Right lung (tissue), 10 donors: Measurements from ENCODE around the gene RAB36. TPM values are rescaled to one million over a fixed set of nuclear protein-coding genes. Genes with fewer than 3 reads are reported as not detected.

ENCODE experiments used
- DNase-seq, 2 donors: peaks; one replicate each; pipeline ENCODE4 v3.0.0-alpha.2; 2013
- long read RNA-seq, 8 donors: transcript quantifications; one replicate each; lab custom pipeline, GENCODE V29; 2026
- polyA plus RNA-seq, 5 donors: library from polyadenylated mRNA; unstranded; fragments of 120-200 nt; gene quantifications; one replicate each; pipeline versions ENCODE4 v1.2.1 to v1.2.3, GENCODE V29; 2013; ENCODE audit warnings: inconsistent platforms in 1 of 5, low replicate concordance in 1 of 5; ENCODE audit not compliant: insufficient read length in 5 of 5, insufficient read depth in 1 of 5

RAB36 gene, protein sequence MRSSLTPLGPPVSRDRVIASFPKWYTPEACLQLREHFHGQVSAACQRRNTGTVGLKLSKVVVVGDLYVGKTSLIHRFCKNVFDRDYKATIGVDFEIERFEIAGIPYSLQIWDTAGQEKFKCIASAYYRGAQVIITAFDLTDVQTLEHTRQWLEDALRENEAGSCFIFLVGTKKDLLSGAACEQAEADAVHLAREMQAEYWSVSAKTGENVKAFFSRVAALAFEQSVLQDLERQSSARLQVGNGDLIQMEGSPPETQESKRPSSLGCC
- polyA plus RNA-seq, result 10 to 100 TPM in 2 of 5 donors, 1 to 10 TPM in 3; 6.5 to 13.0 (median 9.6) TPM
- long read RNA-seq, donor 1, transcript RAB36-201 (11 exons, 3,828 nt), result major isoform, 5 of 5 reads
- long read RNA-seq, donor 1, partial matches to known transcripts, result 0 of 5 reads
- long read RNA-seq, donor 1, other reads (novel, unspliced or antisense), result 0 of 5 reads
- long read RNA-seq, donor 2, partial matches to known transcripts, result 0 of 3 reads
- long read RNA-seq, donor 2, other reads (novel, unspliced or antisense), result 0 of 3 reads
- long read RNA-seq, donor 3, partial matches to known transcripts, result 0 of 1 reads
- long read RNA-seq, donor 3, other reads (novel, unspliced or antisense), result 0 of 1 reads
- long read RNA-seq, donor 4, partial matches to known transcripts, result 0 of 1 reads
- long read RNA-seq, donor 4, other reads (novel, unspliced or antisense), result 0 of 1 reads
- long read RNA-seq, donor 5, result 0 reads
- long read RNA-seq, donor 6, partial matches to known transcripts, result 0 of 2 reads
- long read RNA-seq, donor 6, other reads (novel, unspliced or antisense), result 0 of 2 reads
- long read RNA-seq, donor 7, partial matches to known transcripts, result 19 of 20 reads
- long read RNA-seq, donor 7, other reads (novel, unspliced or antisense), result 0 of 20 reads
- long read RNA-seq, donor 8, result 0 reads

DNA sequence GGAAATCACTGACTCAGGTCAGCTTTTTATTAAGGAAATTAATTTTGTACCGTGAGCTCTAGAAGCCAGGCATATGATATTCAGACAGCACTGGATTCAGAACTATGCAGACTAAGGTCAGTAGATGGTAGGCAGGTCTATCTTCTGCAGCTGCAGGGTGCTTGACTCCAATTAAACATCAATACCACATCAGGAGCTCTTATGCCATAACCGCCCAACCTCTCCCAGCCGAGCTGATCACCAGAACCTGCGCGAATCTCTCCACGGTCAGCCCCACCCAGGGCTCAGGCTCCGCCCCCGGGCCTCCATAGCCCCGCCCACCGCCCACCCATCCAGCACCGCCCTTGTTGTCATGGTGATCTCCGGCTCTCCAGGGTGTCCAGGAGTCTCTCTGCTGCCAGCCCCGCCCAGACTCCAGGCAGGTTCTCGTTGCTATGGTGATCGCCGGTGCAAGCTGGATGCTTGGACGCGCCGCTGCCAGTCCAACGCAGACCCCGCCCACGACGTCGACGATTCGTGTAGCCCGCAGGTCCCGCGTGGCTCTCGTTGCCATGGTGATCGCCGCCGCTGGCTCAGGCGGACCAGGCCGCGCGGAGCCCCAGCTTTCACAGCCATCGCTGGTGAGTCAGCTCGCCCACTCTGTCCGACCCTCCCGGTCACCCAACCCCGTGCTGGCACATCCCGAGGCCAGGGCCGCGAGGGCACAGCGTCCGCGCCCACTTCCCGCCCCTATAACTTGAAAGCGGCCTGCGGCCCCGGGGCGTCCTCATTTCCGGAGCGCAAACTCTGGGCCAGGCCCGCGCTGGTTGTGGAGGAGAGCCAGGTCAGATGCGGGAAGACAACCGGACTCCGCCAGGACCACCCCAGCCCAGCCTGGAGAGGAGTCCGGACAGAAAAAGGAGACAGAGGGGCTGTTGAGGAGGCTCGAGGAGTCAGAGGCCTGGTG is at the start of gene RAB36:
RAB36 (plus strand) TSS at position 546 of the 946 bp plus-strand sequence. CDS start 1,140 bp downstream, outside the sequence.
- DNase-seq, result peak; percentile 92 to 93

DNA sequence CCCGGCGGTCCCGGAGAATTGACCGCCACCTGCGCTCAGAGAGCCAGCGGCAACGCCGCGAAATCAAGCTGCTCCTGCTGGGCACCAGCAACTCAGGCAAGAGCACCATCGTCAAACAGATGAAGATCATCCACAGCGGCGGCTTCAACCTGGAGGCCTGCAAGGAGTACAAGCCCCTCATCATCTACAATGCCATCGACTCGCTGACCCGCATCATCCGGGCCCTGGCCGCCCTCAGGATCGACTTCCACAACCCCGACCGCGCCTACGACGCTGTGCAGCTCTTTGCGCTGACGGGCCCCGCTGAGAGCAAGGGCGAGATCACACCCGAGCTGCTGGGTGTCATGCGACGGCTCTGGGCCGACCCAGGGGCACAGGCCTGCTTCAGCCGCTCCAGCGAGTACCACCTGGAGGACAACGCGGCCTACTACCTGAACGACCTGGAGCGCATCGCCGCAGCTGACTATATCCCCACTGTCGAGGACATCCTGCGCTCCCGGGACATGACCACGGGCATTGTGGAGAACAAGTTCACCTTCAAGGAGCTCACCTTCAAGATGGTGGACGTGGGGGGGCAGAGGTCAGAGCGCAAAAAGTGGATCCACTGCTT is 49.4 kb upstream of the RAB36 start:
- no peak for DNase-seq

DNA sequence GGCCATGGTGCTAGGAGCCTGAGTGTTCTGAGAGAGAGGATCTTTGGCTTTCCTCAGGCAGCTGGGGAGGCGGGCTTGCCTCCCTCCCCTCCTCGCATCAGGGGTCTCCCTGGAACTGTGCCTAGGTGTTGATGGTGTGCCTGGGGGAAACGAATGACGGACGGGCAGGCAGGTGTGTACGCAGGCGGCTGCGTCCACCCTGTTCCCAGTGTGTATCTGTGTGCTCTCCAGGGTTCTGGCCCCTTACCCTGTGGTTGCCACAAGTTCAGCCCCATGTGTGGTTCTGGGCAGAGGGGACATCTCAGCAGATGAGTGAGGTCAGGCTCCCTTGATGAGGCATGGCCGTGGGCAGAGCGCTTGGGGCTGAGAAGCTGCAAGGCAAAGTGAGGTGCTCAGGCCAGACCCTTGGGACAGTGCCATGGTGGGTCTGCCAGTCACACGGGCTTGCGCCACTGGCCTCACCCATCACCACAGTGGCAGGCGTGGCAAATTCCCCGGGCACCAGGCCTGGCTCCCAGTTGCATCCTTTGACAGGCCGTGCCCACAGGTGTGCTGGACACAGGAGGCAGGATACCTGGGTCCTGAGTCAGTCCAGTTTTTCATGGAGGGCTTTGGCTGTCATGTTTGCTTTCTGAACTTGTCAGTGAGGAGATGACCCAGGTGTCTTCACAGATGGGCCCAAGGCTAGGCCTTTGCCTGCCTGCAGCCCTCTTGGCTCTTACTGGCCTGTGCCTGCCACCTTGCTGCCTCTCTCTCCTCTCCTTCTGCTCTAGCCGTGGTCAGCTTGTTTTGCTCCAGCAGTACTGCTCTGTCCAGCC is 47.7 kb upstream of the RAB36 start:
- DNase-seq, result no peak

DNA sequence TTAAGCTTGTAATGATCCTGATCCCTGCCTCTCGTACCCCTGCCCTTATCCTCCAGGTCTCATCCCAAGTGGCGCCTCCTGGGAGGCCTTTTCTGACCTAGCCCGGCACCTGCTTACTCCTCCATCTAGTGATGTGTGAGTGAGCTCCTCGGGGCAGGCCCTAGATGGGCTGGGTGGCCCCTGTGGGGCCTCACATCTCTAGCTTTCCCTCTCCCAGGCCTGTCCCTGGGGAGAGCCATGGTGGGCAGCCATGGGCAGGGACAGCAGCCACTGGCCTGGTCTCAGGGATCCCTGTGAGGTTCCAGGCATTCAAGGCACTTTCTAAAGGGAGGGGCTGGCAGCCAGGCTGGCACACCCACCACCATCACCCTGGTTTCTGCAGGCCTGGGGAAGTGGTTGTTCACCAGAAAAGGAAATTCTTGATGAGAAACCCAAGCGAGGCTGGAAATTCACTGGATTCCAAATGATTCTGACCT is 47.0 kb upstream of the RAB36 start:
- no peak for DNase-seq

DNA sequence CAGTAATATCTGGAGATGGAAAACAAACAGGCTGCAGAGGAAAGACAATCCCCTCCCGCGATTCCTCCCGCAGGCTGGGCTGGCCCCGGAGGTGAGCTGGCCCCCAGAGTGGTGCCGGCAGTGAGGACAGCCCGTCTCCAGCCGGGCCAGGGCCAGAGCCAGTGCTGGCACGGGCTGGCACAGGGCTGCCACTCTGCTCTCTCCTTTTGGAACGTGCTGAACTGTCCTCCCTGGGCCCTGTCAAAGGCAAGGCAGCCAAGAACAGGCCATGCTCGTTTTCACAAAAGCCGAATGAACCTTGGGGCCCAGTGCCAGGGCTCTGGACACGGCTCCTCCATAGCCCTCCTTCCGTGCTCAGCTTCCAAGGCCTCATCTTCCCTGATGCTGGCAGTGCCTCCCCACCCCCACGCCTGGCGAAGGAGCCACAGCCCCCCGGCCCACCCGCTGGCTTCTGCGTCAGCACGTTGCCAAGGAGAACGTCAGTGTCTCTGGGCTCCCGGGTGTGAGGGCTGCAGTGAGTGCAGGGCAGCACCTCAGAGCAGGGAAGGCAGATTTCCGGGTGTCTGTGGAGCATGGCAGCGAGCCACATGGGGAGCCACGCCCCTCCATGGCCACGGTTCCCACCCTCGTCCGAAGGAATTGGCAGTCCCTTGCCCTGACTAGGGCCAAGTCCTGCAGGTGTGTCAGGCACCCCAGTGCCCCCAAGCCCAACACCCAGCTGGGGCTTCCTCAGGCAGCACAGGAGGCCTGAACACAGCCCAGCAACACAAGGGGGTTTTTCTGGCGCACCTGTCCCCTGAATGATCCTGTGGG is 46.4 kb upstream of the RAB36 start:
- no peak for DNase-seq

DNA sequence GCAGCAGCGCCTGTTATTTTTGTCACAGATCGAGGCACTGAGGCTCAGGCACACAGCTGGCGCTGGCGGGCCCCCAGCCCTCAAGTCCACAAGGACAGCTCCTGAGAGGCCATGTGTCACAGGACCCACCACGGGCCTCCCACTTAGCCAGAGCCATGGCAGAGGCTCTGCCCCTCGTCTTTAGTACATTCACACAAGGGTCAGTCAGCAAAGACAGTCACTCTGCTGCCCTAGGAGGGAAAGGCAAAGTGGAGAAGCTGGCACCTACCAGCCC is 45.8 kb upstream of the RAB36 start:
- no peak for DNase-seq

DNA sequence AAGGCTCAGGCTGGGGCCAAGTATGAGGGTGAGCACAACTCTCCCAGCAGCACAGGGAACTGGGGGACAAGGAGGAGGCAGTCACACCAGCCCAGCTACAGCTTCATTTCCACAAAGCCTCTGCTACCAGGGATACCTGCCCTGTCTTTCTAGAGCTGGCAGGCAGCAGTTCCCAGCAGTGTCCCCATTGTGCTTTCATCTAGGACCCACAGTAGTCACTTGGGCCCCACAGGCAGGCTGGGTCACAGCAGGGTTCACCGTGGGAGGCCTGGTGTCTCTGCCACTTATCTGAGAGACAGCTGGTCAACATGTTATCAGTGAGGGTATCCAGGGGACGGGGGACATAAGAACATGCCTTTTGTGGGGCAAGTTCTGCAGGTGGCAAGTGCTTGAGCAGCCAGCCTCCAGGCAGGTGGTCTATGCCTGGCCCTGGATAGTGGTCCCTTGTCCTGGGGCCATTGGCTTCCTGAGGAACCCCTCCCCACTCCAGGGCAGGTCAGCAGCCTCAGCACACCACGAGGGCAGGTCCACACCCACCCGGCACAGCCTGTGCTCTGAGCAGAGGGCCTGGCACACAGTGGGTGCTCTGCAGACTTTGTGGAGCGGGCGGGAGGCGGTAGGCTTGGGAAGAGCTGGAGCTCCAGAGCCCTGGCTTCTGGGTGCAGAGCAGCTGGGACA is 45.0 kb upstream of the RAB36 start:
- DNase-seq, result no peak

DNA sequence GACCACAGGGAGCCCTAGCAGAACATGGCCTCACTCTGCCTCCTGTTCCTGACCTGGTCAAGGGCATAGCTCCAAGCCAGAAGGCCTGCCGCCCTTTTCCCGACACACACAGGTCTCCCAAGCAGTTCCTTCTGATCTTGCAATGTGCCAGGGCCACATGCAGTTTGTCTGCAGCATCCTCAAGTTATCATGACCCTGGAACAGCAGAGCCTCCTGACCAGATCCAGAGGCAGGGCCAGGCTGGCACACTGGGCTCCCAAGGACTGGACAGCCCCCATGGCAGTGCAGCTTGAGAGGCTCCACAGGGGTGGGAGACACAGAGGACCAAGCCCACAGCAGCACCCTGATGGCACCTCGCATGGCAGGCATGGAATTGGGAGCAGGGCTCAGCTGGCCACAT is 43.8 kb upstream of the RAB36 start:
- DNase-seq, result no peak

DNA sequence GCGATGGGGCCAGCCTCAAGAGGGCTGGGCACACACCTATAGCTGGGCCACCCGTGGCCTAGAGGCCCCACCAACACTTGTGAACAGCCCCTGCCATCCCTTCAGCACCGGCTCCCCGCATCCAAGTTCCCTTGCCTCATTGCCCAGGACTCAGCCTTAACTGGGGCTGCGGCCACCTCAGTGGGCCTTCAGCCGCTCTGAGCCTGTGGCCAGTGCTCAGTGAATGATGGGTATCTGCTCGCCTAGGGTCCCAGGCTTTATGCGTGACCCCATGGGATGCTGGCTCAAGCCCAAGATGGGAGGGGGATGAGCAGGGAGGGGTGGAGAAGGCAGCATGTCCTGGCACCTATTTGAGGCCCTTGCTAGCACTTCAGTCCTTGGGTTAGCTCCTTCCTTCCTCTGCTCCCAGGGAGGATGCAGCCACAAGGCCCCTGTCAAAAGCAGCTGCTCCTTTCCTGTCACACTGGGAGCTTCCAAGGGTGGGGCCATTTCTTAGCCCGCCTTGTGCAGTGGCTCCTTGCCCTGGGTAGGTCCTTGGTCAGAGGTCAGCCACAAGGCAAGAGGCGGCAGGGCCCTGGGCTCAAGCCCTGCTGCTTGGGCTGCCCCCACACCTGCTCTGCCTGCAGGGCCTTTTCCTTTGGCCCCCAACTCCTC is 43.1 kb upstream of the RAB36 start:
- DNase-seq, result no peak

DNA sequence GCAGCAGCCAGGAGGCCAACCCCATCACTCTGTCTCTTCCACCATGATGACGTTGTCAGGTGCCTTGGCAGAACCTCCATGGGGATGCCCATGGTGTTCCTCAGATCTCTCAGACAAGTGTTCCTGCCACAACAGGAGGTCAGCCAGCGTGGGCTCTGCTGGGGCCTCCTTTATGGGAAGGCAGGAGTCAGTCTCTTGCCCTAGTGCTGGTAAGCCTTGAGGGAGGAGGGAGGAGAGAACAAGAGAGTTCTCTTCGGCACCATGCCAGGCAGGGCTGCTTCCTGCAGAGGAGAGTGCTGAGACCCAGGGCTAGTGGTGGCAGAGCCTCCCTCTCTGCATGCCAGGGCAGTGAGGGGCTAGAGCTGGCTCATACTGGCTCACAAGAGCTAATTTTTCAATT is 42.5 kb upstream of the RAB36 start:
- no peak for DNase-seq

DNA sequence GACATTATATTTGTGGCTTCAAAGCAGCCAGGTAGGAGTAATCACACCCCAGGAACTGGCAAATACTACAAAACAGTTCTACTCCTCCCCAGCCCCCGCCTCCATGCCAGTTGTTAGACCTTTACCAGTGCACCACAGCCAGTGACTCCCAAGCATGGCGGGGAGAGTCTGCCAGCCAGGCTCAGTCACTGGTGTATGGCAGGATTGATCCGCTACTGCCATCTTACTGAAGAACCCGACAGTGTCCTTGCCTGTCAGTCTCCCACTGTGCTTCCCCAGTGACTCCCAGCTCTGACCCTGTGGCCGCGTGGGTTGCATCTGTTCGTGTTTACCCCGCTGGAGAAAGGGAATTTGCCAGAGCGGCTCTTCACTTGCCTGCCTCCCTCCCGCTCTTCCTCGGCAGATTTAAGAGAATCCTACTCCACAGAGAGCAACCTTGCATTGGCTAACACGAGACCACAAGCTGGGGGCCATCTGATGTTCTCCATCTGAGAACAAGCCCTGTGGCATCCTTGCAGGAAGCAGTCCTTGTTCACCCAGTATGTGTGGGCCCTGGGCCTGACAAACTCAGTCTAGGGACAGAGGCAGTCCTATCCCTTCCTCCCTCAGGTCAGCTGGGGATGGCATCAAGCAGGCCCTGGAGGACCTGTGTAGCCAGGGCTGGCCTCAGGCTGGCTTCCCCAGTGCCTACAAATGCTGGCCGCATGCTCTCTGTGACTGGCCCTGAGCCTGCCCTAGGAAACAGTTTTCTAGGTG is 41.9 kb upstream of the RAB36 start:
- DNase-seq, result no peak

DNA sequence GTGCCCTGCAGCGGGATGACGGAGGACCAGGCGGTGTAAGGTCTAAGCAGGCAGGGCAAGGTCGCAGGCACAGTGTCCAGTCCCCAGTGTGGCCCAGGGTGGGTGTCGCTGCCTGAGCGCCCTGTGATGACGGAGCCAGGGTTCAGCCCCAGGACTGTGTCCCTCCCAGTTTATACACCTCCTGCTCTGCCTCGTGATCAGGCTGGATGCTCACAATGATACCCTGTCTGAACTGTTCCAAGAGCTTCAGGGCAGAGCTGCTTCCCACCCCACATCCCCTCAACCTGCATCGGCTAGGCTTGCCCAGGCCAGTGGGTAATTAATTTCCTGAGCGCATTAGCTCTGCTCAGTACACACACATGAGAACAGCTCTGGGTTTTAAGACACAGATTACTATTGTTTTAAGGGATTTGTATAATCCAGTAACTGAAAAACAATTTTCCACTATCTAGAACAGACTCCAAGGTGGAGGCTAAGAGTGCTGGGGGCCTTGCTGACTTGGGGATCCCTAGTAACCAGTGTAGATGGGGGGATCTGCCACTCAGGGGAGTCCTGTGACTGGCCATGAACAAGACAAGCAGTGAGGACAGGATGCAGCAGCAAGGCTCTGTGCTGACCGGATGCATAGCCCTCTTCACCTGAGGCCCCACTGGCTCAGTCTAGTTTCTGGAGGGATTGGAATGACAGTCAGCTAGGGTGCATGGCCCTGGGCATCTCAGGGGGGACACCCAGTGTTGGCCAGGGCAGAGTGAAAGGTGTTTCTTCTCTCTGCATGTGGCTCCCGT is 40.9 kb upstream of the RAB36 start:
- no peak for DNase-seq

DNA sequence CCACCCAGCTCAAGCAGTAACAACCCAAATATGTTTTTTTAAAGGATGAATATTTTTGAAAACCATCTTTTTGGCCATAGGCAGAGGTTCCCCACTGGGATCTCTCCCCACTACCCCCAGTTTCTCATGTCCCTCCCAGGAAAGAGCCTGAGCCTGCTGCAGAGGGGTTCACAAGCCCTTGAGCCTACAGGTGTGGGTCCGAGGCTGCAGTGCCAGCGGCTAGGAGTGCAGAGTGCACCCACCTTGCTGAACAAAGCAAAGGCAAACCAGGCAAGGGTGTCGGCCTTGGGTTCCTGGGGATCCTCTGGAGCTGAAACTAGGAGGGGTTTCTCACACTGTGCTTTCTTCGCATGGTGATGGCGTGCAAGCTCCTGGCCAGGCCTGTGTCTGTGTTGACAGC is 40.0 kb upstream of the RAB36 start:
- no peak for DNase-seq

DNA sequence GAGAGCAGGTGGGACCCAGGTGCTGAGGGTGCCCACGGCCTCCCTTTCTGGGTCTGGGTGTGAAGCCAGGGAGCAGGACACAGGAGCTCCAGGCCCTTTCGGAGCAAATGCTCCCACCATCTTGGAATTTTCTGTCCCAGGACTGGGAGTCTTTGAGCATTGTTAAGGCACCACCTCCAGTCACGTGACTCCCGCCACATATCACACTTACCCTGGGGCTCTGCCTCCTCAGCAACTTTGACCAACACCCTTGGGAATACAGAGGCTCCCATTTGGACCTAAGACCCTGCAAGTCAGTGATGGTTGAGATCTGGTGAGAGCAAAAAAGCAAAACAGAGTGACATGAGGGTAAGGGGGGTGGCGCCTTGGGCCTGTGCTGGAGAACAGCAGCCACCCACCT is 39.4 kb upstream of the RAB36 start:
- no peak for DNase-seq

DNA sequence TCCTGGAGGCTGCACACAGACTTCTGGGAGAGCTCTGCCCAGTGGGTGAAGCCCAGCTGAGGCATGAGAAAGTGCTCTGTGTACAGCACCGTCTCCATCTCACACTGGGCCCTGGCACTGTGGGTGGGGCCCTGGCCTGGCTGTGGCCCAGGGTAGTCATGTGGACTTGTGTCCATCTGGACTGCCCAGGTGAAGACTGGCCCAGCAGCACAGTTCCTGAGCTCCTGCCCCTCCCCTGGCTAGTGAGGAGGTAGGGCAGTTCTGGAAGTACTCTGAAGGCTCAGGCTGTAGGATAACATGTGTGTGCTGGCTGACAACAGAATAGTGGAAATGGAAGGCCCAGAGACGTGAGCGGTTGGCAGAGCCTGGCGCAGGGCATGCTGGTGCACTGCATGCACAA is 38.9 kb upstream of the RAB36 start:
- no peak for DNase-seq

DNA sequence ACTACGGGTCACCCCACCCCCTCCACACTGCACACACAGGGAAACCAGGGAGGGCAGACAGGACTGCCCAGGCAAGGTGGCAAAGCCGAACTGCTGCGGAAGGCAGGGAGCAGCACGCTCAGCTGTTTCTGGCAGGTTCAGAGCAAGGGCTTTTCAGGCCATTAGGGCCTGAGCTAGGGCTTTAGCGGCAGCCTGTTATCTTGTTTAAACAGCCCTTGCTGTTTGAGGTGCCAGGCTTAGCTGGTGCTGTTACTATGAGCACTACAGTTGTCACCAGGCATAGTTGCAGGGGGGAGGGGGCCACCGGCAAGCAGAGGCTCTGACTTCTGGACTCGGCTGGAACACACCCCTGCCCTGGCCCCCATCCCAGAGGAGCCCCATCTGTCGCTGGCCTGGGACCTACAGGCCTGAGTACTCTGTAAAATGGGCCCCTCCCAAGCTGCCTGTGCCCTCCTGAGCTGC is 38.3 kb upstream of the RAB36 start:
- no peak for DNase-seq
